GM19099 (cell line): ENCODE measurements around the gene PLXDC1.
A peak's percentile ranks its signal among the peaks of the same experiment; 100 is the strongest.

ENCODE experiments used
- POLR2A ChIP-seq: IDR thresholded peaks from 3 replicates; pipeline ENCODE4 v1.6.1; 2011; ENCODE audit warnings: low read depth; ENCODE audit not compliant: insufficient read length; ENCODE audit errors: extremely low read depth

PLXDC1 gene

DNA sequence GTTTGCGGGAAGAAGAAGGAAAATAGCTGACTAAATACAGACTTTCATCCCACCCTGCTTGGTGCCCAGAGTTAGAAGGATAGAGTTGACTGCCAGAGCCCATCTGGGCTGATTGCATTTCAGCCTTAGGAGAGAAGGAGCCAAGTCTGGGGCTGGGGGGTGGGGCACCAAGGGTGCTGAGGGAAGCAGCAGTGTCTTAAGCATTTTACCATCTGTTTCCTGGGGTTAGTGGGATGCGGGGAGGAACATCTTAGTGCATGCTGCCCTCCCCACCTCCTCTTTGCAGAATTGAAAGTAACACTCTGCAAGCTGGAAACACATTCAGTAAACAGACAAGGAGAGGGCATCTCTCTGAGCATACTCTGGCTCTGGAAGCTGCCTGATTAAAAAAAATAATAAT lies 16.0 kb upstream of the PLXDC1 start:
- no peak for TF ChIP-seq POLR2A

DNA sequence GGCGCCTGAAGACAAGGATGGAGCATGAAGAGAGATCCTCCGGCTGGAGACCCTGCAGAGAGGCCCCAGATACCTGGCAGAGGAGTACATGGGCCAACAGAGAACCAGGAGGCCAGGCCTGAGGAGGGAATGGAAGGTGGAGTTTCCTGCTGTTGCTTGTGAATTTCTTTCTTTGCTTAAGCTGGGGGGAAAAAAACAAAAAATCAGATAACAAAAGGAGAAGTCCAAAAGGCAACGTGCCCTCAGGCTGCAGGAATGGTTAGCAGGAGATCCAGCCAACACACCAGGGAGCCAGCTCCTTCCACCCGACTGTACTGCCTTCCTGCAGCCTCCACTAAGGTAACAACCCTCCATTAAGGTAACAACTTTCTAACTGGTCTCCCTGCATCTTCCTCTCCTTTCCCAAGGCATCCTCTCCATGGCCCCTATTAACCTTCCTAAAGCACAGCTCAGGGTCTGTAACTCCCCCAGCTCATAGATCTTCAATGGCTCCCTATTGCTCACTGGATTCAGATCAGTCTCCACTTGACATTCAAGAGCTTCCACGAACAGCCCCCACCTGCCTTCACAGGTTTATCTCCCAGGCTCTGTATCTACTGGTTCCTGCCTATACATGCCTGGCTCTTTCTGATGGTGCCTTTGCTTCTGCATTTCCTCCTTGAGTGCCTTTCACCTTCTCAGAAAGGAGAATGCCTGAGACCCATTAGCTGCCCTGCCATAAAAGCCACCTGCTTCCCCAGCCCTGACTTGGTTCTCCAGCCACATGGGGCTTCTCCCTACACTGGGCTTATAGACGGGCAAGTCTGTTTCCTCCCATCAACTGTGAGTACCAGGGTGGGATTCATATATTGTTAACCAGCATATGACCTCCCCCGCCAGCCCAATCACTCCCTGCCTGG lies 15.2 kb upstream of the PLXDC1 start:
- no peak for TF ChIP-seq POLR2A

DNA sequence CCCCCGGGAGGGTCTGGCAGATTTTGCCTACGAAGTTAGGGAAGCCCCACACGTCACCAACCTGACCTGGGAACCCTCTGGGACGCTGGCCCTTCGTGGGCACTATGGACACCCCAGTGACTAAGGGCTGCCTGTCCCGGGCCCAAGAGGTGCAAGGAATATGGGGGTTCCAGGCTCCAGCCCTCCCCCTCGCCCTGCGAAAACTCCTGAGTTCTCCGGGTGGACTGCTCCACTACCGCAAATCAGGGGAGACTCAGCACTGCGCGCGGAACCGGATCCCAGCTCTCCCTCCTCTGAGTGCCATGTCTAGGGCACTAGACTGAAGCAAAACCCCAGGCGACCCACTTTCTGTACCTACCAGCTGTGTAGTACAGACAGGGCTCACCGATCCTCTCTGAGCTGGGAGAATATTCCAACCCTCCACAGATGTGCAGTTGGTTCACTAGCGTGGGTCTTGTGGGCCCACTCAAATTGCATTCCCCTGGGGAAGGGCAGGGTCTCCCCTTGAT lies 14.5 kb upstream of the PLXDC1 start, which contains the start of gene ARL5C:
Gene ARL5C, minus strand, starts transcription at position 321 of the 509 bp plus-strand sequence. CDS start 401 bp downstream, outside the sequence.
- TF ChIP-seq POLR2A, result no peak

DNA sequence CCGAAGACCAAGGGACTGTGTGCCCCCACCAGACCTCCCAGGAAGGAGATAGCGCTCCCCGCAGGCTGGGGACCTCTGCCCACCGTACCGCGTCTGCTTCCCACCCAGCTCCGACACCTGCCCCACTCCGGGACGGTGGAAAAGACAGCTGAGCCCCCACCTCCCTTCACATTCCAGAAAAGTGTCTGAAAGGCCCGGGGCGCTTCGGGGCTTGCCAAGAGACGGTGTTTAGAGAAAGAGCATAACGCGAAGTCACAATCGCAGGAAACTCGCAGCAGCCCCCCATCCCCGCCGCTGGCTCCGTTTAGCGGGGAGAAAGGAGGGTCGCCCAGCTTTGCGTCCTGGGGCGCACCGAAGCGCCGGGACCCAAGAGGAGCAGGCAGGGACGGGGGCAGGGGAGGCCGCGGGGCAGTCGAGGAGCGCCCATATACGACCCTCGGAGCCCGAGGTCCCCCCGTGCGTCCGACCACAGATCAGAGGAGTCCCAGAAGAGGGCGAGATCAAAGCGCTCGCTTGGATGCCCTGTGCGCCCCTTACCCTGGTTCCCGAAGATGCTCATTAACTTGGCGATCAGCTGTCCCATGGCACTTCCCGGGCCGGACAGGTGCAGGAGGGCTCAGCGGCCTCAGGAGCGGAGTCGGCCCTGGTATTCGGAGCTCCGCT lies 13.9 kb upstream of the PLXDC1 start:
- no peak for TF ChIP-seq POLR2A

DNA sequence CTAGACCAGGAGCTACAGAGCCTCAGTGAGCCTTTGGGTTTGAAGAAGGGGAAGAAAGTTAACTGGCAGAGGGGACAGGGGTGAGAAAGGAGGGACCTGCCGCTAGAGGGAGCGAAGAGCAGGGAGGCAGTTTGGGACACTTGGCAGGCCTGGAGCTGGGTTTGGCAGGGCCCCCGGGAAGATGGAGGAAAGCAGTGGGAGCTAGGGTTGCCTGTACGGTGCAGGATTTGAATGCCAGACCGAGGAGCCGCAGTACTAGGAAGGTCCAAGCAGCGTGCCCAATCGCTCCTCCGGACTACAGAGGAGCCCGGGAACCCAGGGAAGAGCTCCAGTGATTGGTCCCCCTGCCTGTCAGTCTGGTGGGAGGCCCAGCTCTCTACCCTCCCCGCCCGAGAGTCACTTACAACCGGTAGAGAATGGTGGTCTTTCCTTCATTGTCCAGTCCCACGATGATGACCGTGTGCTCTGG lies 13.3 kb upstream of the PLXDC1 start:
- TF ChIP-seq POLR2A, result peak; percentile 27

DNA sequence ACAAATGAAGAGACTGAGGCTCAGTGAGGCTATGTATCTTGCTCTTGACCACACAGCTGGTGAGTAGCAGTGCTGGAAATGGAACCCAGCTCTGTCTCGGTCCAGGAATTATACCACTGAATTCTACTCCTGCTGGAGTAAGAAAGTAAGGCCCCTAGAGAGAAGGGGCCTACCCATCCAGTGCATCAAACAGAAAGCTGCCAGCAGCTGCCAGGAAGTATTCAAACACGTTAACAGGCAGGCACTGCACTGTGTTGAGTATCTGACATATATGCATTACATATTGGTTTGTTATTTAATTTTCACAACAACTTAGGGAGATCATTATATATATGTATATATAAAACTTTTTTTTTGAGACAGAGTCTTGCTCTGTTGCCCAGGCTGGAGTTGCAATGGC lies 10.5 kb upstream of the PLXDC1 start:
- TF ChIP-seq POLR2A, result no peak

DNA sequence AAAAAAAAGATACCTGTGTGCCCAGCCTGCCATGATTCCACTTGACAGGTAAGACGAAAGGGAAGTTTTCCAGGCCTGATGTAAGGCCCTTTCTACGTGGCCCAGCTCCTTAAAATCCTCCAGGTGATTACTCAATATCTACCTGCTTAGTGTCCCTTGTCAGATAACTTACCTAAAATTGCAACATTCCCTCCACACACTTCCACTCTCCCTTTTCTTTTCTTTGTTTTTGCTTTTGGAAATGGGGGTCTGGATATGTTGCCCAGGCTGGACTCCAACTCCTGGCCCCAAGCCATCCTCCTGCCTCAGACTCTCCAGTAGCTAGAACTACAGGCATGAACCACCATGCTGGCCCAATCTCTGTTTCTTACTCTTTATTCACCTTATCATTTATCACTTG lies 7.2 kb upstream of the PLXDC1 start:
- TF ChIP-seq POLR2A, result no peak

DNA sequence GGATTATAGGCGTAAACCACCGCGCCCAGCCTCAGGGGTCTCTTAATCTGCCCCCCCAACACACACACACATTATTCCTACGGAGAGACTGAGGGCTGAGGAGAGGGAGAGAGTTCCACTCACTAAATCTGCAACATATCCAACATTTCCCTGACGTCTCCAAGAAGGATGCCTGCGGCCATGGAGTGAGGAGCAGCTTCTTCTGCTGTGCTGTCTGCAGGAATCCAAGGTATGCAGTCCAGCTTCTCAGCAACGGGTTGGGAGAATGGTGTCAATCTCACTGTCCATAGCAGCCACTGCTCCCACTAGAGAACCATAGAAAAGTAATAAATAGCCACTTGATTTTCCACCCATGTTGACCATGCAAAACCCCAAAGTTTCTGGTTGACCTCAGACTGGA lies 5.1 kb upstream of the PLXDC1 start:
- TF ChIP-seq POLR2A, result no peak

DNA sequence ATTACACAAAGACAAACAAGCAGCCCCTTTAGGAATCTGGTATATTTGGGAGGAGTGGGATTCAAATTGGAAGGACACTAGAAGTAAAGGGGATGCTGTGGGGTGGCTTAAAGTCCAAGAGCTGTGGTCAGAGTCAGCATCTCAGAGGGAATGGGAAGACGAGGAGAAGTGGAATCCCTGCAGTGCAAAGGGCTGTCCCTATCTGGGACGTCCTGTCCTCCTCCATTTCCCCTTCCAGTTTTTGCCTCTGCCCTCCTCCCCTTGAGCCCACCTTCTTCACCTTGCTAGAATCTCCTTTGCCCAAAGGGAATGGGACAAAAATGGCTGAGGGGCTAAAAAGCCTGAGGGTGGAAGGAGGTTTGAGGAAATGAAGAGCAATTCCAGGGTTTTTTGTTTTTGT lies 4.2 kb upstream of the PLXDC1 start:
- TF ChIP-seq POLR2A, result no peak

DNA sequence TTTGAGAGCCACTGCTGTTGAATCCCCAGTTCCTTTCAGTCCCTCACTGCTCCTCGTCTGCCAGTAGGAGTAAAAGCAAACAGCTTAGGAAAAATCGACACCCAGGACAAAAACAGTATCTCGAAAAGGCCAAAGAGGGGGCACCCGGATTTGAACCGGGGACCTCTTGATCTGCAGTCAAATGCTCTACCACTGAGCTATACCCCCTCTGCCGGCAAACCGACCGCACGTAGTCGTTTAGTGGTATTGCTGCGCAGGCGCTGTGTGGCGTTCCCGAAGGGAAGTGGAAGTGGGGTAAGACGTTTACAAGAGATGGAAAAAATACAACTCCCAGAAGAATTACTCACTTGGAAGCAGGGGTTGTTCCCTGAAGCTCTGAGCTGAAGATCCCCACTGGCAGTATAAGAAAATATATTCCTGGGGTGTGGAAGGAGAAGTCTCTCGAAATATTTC lies 2.2 kb upstream of the PLXDC1 start:
- TF ChIP-seq POLR2A, result no peak

DNA sequence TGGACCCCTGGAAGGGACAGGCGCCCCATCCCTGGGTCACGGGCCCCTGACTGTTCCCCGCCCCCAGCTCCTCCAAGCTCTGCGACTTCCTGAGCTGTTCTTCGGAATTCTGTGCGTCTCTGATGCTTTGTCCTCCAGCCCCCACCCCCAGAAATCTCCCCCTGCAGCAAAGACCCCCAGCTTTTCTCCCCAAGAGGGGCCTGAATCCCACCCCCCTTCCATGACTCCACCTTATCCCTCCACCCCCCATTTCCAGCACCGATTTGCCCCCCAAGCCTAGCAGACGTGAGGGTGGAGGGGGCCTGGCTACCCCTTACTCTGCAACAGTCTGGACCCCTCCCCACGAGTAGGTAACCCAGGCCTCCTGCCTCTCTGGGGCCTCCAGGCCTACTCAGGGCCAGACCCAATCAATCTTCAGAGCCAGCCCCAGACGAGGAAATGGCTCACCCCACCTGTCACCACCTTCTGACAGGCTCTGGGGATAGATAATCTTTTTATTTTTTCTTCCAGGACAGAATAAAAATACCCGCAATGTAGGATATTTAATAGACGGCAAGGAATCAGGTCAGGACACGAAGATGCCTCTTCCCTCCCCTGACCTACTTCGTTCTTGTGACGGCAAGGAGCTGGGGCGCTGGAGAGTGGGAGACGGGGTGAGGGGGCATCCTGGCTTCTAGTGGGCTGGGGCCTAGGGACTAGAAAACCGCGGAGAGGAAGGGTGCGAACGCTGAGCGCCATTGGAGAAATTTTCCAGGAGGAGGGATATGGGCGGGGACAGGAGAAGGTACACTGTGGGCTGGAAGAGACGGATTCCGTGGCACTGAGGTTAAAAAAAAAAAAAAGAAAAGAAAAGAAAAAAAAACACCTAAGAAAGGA lies 744 bp upstream of the PLXDC1 start:
- no peak for TF ChIP-seq POLR2A

DNA sequence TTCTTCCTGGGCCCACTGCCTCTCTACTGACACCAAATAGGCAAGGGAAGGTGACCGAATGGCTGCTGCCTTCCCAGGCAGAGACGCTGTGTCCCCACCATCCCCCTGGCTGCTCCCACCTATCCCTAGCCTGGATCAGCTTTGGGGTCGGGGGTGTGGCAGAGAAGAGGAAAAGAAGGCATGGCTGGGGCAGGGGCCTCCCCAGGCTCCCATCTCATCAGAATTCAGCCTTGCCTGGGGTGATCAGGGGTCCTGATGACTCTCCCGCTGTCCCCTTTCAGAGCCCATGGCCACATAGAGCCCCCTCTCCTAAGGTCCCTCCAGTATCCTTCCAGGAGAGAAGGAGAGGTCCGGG lies 665 bp downstream of the PLXDC1 start:
- no peak for TF ChIP-seq POLR2A

DNA sequence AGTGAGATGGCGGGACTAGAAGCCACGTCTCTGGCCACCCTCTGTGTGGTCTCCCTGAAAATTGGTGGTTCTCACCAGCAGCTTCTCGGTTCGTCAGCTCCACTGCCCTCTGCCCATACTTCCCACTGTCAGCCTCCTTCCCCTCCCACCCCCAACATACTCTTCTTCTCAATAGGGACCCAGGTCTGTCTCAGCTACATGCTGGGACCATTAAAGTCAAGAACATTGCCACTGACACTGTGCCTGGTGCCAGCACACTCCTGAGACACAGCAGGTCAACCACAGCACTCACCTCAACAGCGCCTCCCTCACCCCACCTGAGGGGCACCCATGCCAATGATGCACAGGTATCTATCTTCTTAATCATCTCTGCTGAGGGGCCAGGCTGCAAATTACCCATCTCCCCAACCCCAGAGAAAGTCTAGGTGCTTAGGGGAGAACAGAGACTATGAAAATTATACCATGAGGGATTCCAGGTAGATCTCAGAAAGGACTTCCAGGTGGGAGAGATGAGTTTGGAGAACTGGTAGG lies 1.3 kb downstream of the PLXDC1 start:
- no peak for TF ChIP-seq POLR2A
